Posterior cingulate gyrus (tissue), 11 donors: Measurements from ENCODE around the gene ABCC10.
"Not testable (repeated sequence)": the region's sequence is repeated elsewhere in the genome, so short reads cannot be mapped to it uniquely, and the experiment has no call there.

Experiments
- DNase-seq, 10 donors: peaks; one replicate each; pipeline versions ENCODE4 v3.0.0 to v3.0.0-alpha.2; 2020 to 2021; ENCODE audit warnings: mixed read lengths in 3 of 10
- intact Hi-C: fragments of 100-400 bp; cut with DNase I; formaldehyde crosslinking; loops from one replicate; pipeline ENCODE4 v1.15.1; 2023

Gene ABCC10

DNA sequence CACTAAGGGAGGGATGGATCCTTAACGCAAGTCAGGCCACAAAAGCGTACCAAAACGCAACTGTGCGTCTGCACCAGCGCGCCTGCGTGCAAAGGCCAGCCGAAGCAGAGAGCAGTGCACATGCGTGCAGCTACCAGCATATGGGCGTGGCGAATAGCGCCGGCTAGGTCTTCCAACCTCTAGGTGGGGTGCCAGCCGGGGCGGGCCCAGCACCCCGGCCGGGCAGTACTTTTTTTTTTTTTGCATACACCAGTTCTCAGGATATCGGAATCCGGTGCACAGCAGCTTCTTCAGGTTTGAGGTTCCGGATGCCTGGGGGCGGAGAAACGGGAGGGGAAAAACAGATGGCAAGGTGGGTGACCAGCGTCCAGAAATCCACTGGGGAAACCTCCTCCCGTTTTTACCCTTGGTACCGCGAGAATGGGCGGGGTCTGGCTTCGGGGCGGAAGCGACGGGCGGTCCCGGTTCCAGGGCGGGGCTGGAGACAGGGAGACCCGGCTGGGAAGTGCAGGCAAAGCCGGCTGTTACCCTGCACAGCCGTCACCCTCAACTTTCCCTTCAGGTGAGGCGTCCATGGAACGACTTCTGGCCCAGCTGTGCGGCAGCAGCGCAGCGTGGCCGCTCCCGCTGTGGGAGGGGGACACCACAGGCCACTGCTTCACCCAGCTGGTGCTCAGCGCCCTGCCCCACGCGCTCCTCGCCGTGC is at the start of gene ABCC10:
Gene ABCC10 (plus strand): TSS at position 136 of the 706 bp plus-strand sequence. CDS start 438 bp downstream, at position 574.
- intact Hi-C loops, result loop anchor here (10.0 kb wide), 1 partner anchor 53 kb away; no protein-coding TSS in a partner anchor

DNA sequence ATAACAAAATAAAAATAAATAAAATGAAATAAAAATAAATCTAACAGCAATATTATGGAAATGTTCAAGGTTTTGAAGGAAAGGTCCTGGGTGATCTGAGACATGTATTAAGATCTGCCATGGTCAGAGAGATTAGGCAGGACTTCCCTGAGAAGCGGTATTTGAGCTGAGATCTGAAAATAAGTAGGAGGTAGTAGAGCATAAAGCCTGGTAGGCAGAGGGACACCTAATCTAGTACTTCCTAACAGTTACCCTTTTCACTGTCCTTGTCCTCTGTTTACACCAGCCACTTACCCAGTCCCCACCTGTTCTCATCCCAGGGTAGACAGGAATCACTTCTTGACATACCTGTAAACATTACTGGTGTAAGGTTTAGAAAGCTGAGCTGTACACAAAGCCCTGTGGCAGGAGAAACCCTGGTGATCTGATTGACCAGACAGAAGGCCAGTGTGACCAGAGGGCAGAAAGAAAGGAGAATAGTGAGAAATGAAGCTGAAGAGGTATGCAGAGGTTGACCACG is 49.6 kb upstream of the ABCC10 start:
- DNase-seq, result no peak
- intact Hi-C loops, result loop anchor here (10.0 kb wide), 1 partner anchor 47 kb away; the partner anchor contains the start of gene ABCC10

More for the DNA sequence above, at the start of gene ABCC10:
- peak; percentile 87 to 99 (median 92) for DNase-seq

- intact Hi-C loops, result loop anchor here (10.0 kb wide), 1 partner anchor 46 kb away; the partner anchor contains the start of gene ABCC10
- DNase-seq, result no peak
Observed at GRCh38 chr6:43378631-43379030, 48.7 kb upstream of the ABCC10 start.

GRCh38 chr6:43380858-43381257 is 46.5 kb upstream of the ABCC10 start:
- DNase-seq, intact Hi-C loops: not testable (repeated sequence)

GRCh38 chr6:43383021-43383667 is 44.2 kb upstream of the ABCC10 start:
- no peak for DNase-seq
- intact Hi-C loops, result no loop called here

DNA sequence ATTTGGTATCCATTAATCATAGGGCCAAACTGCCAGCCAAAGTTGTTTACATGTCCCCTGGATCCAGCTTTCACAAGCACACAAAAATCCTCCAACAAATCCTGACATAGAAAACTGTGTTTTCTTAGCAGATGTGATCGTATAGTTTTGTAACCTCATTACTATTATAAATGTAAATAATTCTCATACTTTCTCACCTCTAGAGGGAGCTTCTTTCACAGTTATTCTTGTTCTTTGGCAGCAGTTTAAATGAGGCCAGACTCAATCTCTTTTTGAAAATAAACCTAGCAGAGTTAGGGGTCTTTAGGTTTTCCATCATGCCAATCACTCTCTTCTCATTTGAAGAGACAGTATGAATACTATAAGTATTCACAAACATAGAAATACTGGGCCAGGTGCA is 40.8 kb upstream of the ABCC10 start:
- intact Hi-C loops, result no loop called here
- no peak for DNase-seq

- DNase-seq, result no peak
- intact Hi-C loops, result no loop called here
Observed at GRCh38 chr6:43389730-43390295, 37.5 kb upstream of the ABCC10 start.

- DNase-seq, intact Hi-C loops: not testable (repeated sequence)
Observed at GRCh38 chr6:43390753-43391439, 36.4 kb upstream of the ABCC10 start.

GRCh38 chr6:43391440-43392031 is 35.8 kb upstream of the ABCC10 start:
- no peak for DNase-seq
- intact Hi-C loops, result no loop called here

DNA sequence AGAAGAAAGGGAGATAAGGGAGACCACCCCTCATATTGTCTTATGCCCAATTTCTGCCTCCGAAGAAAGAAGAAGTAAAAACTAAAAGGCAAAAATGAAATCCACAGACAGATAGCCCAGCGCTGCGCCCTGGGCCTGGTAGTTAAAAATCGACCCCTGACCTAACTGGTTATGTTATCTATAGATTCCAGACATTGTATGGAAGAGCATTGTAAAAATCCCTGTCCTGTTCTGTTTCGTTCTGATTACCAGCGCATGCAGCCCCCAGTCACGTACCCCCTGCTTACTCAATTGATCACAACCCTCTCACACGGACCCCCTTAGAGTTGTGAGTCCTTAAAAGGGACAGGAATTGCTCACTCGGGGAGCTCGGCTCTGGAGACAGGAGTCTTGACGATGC is 34.2 kb upstream of the ABCC10 start:
- intact Hi-C loops, DNase-seq: not testable (repeated sequence)

GRCh38 chr6:43393602-43394001 is 33.7 kb upstream of the ABCC10 start:
- intact Hi-C loops, result no loop called here
- DNase-seq, result no peak

DNA sequence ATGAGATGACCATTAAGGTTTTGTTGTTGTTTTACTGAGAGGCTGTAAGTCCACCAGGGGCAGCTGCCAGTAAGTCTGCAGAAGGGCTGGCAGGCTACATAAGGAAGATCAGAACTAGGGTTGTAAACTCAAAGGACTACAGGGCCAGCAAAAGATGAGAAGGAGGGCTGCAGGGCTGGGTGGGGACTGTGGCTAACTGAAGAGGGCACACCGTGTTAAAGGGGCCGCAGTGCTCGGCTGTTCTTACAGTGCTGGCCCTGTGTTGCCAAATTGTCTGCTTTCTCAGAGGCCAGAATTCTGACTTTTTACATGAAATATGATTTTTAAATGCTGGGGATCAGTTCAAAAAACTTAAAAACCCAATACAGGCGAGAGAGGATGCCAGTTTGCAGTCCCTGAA is 32.4 kb upstream of the ABCC10 start:
- DNase-seq, result no peak
- intact Hi-C loops, result no loop called here

DNA sequence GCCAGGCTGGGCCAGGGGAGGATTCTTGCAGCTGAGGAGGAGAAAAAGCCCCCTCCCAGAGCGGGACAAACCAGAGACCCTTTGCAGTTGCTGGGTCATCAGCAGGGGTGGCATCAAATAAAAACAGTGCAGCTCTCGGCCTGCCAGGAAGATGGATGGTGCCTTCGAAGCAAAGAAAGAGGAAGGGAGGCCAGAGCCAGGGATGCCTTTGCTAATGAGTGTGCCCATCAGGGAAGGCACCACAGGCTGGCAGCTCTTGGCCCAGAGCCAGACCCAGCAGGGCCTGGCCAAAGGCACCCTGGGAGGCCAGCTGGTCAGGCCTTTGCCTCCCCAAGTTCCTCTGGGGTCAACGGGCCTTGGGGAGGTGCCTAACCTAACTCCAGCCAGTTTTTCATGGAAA is 31.6 kb upstream of the ABCC10 start:
- intact Hi-C loops, result no loop called here
- peak in 5 of 10 donors; percentile 12 to 83 (median 41) for DNase-seq

DNA sequence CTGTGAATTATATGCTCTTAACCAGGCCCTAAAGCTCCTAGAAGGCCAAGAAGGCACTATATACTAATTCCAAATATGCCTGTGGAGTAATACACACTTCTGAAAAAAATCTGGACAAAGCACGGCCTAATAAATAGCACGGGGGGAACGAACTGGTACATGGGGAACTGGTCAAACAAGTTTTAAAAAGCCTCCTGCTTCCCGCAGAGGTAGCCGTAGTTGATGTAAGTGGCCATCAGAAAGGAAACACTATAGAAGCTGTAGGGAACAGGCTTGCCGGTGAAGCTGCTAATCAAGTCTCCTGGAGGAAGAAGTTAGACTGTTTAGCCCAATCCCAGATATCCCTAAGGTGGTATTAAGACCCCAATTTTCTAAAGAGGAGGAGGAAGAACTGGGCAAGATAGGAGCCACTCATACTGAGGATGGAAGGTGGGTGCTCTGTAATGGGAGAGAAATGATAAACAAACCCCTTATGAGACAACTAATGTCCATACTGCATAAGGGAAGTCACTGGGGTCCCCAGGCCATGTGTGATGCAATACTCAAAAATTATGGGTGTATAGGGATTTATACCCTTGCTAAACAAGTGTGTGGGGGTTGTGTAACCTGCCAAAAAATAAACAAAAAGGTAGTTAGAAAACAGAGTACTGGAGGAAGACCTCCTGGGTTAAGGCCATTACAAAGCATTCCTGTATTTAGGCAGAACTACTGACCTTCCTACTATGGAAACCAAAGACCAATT is 30.8 kb upstream of the ABCC10 start:
- intact Hi-C loops, result no loop called here

GRCh38 chr6:43399932-43400487 is 27.3 kb upstream of the ABCC10 start:
- no peak for DNase-seq

More for the DNA sequence above, 30.8 kb upstream of the ABCC10 start:
- DNase-seq, result no peak

GRCh38 chr6:43401730-43402129 is 25.6 kb upstream of the ABCC10 start:
- intact Hi-C loops, result no loop called here
- DNase-seq, result peak in 3 of 10 donors; percentile 17 to 20 (median 19)

More at GRCh38 chr6:43399932-43400487, 27.3 kb upstream of the ABCC10 start:
- intact Hi-C loops, result no loop called here

- intact Hi-C loops, result no loop called here
- DNase-seq, result no peak
Observed at GRCh38 chr6:43402820-43403219, 24.5 kb upstream of the ABCC10 start.

- intact Hi-C loops, result no loop called here
- no peak for DNase-seq
Observed at GRCh38 chr6:43405354-43405753, 22.0 kb upstream of the ABCC10 start.

GRCh38 chr6:43407296-43407695 is 20.0 kb upstream of the ABCC10 start:
- intact Hi-C loops, result no loop called here
- no peak for DNase-seq
